Endothelial cell of umbilical vein (primary cell): ENCODE measurements around the gene CACNA2D3.

Experiments
- EZH2 ChIP-seq: IDR thresholded peaks from 2 replicates; pipeline ENCODE4 v1.6.1; 2012; ENCODE audit warnings: borderline replicate concordance, low read depth, mild to moderate bottlenecking, moderate library complexity, low read length, inconsistent platforms; ENCODE audit not compliant: severe bottlenecking
- FOS ChIP-seq: IDR thresholded peaks from 2 replicates; pipeline ENCODE4 v1.6.1; 2011; ENCODE audit warnings: mild to moderate bottlenecking, low read length, moderate library complexity, borderline replicate concordance; ENCODE audit not compliant: insufficient read depth
- GATA2 ChIP-seq: IDR thresholded peaks from 2 replicates; pipeline ENCODE4 v1.7.0; 2011; ENCODE audit warnings: low read depth, mild to moderate bottlenecking, moderate library complexity, mixed read lengths, low read length; ENCODE audit not compliant: insufficient read length, insufficient read depth
- JUN ChIP-seq: IDR thresholded peaks from 2 replicates; pipeline ENCODE4 v1.6.1; 2011; ENCODE audit warnings: borderline replicate concordance, low read depth; ENCODE audit not compliant: insufficient read length, insufficient read depth
- POLR2A ChIP-seq: IDR thresholded peaks from 2 replicates; pipeline ENCODE4 v1.6.1; 2012; ENCODE audit warnings: low read depth, mild to moderate bottlenecking, control low read depth, low read length
- POLR2AphosphoS5 ChIP-seq: IDR thresholded peaks from 2 replicates; pipeline ENCODE4 v1.6.1; 2012; ENCODE audit warnings: low read depth, mild to moderate bottlenecking, control low read depth, low read length, moderate library complexity; ENCODE audit not compliant: insufficient read depth
- TF ChIP-seq, protein P1 (sequence below), 2 donors: IDR thresholded peaks; 1 replicate in 1 of 2; 2 replicates in 1 of 2; pipeline ENCODE4 v1.5.1; 2011; ENCODE audit warnings: low read length in 2 of 2, mild to moderate bottlenecking in 2 of 2, moderate library complexity in 2 of 2, control low read depth in 1 of 2, inconsistent platforms in 1 of 2, low read depth in 1 of 2; ENCODE audit not compliant: insufficient read depth in 1 of 2; ENCODE audit errors: extremely low read depth in 1 of 2
- TF ChIP-seq, protein P2 (sequence below): IDR thresholded peaks from 2 replicates; pipeline ENCODE4 v1.6.1; 2011; ENCODE audit not compliant: insufficient read depth, insufficient read length

DNA sequence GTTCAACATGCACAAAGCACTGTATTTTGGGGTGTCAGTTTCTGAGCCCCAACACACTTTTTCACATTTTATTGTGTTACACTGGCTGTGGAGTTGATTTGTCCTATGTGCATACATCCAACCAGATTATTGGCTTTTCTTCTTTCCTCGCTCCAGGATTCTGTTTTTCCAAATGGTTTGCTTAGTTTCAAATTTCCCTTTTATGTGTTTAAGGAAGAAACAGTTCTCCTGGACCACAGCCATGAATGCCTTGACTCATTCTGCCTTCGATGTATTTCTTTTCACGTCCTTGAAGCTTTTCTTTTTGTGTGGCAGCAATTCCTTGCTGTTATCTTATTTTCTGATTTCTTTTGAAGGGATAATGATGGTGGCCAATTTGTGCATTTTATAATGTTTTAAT lies 53.8 kb downstream of the CACNA2D3 start:
- TF ChIP-seq POLR2AphosphoS5 (no peak), POLR2A (no peak), EZH2 (no peak), JUN (no peak), FOS (no peak), GATA2 (no peak)
- TF ChIP-seq, protein P1, sequence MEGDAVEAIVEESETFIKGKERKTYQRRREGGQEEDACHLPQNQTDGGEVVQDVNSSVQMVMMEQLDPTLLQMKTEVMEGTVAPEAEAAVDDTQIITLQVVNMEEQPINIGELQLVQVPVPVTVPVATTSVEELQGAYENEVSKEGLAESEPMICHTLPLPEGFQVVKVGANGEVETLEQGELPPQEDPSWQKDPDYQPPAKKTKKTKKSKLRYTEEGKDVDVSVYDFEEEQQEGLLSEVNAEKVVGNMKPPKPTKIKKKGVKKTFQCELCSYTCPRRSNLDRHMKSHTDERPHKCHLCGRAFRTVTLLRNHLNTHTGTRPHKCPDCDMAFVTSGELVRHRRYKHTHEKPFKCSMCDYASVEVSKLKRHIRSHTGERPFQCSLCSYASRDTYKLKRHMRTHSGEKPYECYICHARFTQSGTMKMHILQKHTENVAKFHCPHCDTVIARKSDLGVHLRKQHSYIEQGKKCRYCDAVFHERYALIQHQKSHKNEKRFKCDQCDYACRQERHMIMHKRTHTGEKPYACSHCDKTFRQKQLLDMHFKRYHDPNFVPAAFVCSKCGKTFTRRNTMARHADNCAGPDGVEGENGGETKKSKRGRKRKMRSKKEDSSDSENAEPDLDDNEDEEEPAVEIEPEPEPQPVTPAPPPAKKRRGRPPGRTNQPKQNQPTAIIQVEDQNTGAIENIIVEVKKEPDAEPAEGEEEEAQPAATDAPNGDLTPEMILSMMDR (IDR thresholded peaks at IDR 0.05; ENCODE audit: extremely low read depth in 1 of 2, insufficient read depth in 1 of 2, low read depth in 1 of 2, low read length in 2 of 2): no peak
- TF ChIP-seq, protein P2, sequence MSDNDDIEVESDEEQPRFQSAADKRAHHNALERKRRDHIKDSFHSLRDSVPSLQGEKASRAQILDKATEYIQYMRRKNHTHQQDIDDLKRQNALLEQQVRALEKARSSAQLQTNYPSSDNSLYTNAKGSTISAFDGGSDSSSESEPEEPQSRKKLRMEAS: no peak
